ENCODE measurements around the gene PKIG.
A peak's percentile ranks its signal among the peaks of the same experiment; 100 is the strongest.
"Not testable (repeated sequence)": the region's sequence is repeated elsewhere in the genome, so short reads cannot be mapped to it uniquely, and the experiment has no call there.

Gene PKIG

DNA sequence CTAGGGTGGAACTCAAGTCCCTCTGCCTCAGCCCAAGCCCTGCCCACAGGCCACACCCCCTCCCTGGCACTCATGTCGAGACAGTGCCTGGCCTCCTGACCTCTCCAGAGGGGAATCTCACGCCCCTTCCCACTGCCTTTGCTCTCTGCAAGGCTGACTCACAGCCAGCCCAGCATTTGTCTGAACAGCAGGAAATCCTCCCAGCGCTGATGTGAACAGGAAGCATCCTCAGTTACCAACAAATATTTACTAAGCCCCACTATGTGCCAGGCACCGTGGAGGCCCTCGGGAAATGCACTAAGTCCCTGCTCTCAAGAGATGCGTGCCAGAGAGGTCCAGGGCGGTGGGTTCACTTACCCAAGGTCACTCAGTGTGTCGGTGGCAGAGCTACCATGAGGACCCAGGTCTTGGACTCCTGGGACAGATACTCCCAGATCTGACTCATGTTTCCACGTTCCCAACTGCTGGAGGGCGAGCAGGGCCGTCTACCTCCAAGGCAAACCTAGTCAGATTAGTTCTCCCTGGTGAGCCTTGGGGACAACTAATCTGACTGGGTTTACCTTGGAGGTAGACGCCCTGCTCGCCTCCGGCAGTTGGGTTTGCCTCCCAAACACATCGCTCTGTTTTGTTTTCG lies 61.3 kb downstream of the PKIG start:
- peak; percentile 73 to 75 for DNase-seq

DNA sequence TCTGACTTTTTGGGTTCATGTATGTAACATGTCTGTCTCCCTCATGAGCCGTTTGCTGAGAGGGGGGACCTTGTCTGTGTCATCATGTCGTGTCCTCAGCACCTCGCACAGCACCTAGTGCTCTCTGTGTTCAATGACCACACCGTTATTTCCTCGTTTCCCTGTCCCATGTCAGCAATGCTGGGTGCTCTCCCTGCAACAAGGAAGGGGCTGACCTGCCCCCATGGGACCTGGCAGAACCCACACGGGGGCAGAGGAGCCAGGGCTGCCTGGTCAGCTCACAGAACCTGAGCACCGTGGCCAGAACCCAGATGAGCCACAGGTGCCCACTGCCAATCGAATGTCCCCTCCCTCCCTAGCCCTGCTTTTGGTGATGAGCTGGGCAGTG lies 61.8 kb downstream of the PKIG start:
- no peak for DNase-seq

DNA sequence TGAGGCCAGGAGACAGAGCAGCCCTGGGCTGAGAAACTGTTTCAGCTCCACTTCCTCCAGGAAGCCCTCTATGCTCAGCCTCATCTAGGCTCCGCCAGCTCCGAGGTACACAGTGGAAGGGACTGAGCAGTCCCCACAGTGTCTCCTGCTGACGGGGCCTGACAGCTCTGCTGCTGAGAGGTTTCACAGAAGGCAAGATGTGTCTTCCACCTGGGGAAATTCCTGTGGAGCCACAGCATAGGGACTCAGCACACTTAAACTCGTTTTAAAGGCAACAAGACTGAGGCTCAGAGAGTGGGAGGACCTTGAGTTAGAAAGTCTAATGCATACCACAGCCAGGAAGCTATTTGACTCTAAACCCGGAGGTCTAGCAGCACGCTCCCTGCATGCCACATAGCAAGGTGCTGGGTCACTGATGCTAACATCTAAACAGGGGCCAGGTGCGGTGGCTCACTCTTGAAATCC lies 62.3 kb downstream of the PKIG start:
- peak; percentile 61 to 67 for DNase-seq

DNA sequence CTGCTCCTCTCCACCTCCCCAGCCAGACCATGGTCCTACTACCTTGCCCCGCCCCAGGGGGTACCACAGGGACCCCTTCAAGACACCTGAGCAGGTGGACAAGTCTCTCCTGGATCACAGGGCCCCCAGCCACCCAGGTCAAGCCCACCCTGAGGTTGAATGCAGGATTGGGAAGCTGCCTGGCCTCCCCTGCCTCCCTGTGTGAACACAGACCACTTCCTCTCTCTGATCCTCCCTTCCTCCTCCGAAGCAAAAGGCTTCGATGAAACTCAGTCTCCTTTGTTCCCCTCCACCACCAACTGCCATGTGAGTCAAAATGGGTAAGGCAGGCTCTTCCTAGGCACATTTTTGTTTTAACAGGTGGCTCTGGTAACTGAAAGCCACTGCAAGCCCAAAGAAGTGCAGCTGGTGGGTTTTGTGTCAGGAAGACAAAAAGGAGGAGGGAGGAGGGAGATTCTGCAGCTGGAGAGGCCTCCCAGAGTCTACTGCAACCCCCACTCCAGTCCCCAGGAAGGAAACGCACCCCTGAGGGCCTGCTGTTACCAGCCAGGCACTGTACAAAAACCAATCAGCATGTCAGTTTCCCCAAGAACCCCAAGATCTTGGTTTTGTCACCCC lies 63.8 kb downstream of the PKIG start:
- peak in 1 of 2 donors; percentile 40 for DNase-seq

DNA sequence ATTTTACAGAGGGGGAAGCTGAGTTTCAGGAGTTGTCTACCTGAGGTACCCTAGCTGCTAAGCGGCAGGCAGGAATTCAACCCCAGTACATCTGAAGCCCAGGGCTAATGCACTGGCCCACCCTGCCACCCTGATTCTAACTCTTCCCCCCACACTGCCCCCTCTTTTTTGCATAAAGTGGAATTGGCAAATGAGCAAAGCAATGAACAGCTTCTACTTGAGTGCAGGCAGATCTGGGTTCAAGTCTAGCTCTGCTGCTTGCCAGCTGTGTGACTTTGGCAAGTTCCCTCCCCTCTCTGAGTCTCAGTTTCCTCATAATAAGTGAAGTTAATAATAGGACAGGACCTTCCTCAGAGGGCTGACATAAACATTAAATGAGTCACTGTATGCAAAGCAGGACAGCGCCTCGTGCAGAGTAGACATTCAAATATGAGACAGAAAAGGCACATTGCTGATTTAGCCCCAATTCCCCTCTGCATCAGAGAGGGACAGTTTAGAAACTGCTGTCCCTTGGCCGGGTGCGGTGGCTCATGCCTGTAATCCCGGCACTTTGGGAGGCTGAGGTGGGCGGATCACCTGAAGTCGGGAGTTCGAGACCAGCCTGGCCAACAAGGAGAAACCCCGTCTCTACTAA lies 64.4 kb downstream of the PKIG start:
- peak in 1 of 2 donors; percentile 36 for DNase-seq

DNA sequence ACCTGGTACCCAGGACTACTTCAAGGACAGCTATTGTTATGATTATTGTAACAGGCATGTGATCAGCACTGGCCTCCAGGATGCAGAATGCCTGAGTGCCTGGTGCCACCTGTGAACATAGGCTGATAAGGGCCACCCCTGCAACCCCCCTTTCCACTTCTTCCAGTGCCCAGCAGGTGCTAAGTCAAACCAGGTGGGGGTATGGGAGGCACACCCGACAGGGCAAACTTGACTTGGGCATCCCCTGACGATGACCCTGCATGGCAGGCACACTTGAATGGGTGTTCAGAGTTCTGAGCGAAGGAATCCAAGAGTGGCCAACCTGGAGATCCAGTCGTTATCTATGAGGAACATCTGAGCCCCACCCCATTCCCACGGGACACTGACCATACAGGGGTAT lies 65.7 kb downstream of the PKIG start:
- DNase-seq, result no peak

DNA sequence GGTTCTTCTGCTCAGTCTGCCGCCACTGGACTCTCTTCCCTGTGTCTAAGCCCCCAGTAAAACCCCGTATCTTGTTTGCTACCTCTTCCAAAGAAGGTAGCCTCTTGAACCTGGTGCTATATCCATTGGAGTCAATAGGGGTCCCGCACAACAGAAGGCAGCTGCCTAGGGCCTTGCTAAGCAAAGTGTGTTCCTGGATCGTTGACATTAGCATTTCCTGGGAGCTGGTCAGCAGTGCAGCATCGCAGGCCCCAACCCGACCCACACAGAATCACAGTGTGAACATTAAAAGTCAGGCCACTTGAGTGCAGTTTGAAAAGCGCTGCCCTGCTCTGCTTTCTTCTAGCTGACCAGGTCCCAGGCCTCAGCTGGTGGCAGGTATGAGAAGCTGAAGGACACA lies 66.2 kb downstream of the PKIG start:
- DNase-seq, result no peak

DNA sequence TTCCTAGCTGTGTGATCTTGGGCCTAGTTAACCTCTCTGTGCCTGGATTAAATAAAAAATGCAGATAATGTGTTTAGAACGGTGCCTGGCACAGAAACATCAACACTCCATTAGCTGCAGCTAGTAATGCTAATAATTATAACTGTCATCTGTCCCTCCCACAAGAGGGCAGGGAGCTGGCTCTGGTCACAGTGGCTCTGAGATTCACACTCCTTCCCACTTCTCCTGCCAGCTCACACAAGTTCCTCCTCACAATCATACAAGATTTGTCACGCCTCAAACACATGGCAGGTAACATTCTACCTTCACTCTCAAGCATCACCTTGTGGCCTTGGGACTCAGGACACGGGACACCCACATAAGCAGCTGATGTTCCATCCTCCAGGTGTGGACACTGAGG lies 66.7 kb downstream of the PKIG start:
- no peak for DNase-seq

DNA sequence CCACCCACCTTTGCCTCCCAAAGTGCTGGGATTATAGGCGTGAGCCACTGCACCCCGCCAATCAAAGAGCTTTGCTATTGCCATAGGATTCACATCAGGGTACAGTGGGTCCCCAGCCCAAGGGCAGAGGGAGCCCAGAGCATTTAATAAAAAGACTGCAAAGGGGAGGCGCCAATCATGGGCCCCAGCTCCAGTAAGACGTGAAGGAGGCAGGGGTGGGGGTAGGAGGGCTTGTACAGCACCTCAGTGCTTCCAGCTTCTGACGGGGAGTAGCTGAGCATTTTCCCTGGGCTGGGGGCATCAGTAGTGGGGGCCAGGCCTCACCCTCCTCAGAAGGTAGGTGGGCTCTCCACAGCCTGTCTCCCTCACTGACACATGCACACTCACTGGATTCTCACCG lies 67.6 kb downstream of the PKIG start:
- no peak for DNase-seq

DNA sequence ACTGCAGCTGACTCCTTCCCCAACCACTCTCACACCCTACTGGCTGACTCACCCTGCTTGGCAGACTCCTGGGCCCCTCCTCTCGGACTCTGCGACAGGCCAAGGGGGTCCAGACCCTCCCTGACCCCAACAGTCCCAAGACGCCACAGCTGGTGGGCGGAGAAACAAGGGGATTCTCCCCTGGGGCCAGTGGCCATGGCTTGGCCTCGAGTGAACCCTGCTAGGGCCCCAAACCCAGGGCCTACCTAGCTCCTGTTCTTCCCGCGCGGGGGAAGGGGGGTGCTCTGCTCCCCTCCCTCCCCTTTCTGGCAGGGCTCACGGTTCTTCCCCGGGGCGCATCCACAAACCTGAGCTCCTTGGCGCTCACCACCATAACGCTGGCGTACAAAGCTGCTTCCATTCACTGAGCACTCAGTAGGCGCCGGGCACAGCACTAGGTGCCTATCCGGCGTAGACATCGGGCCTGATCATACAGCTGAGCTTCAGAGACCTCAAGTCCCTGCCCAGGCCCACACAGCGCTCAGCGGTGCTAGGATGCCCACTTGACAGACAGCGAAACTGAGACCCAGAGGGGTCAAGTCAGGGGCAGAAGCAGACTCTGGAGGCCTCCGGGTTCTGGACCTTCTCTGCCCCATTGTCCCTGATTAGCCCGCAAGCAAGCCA lies 68.5 kb downstream of the PKIG start:
- peak in 1 of 2 donors; percentile 32 for DNase-seq

DNA sequence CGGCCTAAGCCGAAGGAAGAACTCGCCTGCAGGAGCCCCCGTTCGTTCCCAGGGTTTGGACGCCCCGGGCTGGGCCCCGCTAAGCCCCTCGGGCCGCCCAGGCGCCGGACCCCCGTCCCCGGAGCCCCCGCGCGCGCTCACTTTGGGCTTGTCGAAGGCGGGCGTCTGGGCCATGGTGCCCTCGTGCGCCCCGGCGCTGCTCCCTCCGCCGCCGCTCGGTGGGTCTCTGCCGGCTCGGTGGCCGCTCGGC lies 69.0 kb downstream of the PKIG start:
- DNase-seq, result no peak

DNA sequence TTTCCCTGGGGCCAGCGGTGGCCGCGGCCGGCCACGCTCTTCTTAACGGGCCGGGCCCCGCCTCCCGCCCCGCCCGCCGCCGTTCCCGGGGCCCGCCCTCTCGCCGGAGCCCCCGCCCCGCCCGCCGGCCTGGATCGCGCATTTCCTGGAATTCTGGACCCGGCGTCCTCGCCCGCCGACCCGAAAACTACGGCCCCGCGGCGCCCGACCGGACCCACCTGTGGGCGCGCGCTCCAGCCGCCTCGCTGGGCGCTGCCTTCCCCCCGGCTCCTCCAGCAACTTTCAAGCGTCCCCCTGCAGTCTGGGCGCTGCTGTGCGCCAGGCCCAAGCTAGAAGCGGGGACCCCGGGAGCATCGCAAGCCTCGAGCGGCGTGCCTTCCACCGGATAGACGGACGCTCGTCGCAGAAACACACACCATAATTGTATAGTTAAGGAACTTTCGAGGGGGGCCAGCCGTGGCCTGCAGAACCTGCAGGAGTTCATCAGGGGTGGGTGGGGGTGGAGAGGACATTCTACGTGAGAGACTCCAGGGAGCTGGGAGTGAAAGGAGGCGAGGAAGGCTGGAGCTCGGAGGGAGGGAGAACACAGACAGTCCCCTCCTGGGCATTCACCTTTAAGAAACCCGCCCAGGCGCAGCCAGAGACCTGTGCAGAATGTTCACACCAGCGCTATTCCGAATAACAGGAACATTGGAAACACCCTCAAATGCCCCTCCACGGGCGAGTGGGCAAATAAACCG lies 69.5 kb downstream of the PKIG start, which contains the start of gene ADA:
Gene ADA (minus strand): TSS at position 16 of the 740 bp plus-strand sequence. CDS start 92 bp downstream, outside the sequence.
- peak; percentile 22 to 43 for DNase-seq

DNA sequence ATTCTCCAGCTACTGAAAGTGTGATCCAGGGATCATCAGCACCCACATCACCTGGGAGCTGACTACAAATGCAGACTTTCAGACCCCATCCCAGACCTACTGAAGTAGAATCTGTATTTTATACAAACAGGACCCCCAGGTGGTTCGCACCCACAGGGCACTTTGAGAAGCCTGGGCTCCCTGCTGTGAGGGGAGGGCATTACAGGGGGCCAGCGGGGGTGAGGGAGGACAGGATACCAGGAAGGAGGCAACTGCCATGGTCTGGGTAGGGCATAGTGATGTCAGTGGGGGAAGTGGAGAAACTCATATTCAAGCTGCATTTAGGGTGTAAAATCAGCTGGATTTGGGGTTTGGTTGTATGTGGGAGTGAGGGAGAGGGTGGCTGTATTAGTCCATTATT lies 71.2 kb downstream of the PKIG start:
- no peak for DNase-seq

DNA sequence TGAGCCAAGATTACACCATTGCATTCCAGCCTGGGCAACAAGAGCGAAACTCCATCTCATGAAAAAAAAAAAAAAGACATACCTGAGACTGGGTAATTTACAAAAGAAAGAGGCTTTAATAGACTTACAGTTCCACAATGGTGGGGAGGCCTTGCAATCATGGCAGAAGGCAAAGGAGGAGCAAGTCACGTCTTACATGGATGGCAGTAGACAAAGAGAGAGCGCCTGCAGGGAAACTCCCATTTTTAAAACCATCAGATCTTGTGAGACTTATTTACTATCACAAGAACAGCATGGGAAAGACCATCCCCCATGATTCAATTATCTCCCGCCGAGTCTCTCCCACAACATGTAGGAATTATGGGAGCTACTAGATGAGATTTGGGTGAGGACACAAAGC lies 71.8 kb downstream of the PKIG start:
- DNase-seq, result not testable (repeated sequence)

DNA sequence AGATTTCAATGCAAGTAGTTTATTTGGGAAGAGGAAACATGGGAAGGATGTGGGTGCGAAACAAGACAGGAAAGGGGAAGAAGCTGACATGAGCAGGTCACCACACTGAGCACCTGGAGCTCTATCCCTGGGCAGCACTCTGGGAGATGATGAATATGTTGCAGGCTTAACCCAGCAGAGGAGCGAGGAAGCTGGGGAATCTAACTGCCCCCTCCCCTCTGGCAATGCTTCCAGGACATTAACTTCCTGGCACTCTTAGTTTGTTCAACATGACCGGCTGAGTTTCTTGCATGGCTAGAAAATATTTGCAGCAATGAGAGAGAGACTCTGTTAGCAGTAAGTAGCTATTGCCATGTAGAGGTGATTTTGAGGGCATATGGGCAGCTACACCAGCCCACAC lies 74.1 kb downstream of the PKIG start:
- DNase-seq, result no peak

DNA sequence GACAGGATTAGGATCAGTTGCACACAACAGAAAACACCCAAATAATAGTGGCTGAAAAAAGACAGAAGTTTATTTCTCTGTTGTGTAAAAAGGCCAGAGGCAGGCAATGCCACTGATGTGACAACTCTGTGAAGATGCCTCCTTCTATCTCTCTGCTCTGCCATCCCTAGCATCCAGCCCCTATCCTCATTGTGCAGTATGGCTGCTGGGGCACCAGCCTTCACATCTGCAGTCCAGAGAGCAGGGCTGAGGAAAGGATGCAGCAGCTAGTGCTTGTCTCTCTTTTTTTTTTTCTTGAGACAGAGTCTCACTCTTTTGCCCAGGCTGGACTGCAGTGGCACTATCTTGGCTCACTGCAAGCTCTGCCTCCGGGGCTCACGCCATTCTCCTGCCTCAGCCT lies 75.5 kb downstream of the PKIG start:
- no peak for DNase-seq

DNA sequence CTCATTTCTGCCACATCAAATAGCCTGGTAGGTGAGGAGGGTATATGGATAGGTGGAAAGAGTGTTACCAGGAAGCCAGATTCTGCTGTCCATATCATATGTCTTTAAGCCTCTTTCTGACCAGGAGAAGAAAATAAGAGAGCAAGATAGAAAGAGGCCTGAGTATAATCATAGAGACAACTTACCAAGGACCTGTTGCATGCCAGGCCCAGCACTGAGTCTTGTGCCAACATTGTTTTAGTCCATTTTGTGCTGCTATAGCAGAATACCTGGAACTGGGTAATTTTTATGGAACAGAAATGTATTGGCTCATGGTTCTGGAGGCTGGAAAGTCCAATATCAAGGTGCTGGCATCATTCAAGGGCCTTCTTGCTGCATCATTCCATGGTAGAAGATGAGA lies 76.4 kb downstream of the PKIG start:
- DNase-seq, result no peak

DNA sequence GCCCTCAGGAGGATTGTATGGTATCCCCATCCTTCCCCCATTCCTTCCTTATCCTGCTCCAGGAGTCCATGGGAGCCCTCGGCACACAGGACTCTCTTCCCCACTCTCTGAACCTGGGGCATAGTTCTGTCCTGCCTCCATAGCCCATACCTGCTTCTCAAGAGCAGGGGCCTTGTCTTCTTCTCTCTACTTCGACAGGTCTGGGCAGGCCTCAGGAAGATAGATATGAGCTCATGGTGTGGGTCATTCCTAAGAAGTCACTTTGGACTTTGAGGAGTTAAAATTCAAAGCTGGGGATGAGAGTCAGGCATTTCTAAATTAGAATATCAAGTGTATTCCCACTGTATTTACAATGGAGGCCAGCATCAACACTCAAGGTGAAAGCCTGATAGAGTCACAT lies 77.6 kb downstream of the PKIG start:
- no peak for DNase-seq

DNA sequence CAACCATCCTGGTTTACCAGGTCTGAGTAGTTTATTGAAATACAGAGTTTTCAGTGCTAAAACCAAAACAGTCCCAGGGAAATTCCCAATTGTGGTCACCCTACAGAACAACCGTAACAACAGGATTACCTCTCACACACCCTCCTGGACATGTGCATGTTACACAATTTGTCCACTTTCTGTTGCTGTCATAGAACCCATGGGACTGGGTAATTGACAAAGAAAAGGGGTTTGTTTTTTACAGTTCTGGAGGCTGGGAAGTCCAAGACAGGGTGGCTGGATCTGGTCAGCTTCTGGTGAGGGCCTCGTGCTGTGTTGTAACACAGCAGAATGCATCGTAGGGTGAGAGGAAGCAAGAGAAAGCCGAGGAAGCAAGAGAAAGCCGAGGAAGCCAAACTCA lies 78.2 kb downstream of the PKIG start:
- DNase-seq, result no peak

DNA sequence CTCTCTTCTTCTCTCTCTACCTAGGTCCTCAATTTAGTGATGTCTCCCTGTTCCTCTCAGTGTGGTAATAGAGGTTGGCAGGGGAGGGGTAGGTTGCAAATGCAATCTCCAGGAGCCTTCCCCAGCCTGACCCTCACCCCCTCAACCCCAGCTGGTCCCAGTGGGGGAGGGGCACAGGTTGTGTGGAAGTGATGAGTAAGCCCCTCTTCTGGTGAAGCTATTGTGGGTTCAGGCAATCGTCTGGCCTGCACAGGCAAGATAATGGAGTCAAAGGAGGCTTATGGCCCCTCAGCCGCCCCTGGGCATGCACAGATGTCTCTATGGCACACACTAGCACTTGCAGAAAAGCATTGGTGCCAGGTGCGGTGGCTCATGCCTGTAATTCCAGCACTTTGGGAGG lies 79.9 kb downstream of the PKIG start:
- DNase-seq, result no peak

DNA sequence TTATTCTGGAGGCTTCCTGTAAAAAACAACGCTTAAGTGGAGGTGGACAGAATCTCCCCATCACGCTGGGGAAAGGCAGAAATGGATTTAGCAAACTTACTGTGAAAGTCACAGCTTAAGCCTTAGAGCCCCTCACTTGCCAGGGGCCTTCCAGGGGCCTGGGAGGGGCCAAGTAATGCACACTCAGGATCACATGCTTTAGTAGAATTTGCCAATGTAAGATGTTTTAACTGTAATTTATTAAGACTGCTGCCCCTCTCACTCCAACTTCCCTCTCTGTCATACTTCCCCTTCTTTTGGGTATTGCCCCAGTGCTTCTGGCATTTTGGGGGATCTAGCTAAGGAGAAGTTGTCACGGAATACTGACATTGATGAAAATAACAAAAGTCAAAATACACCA lies 81.8 kb downstream of the PKIG start:
- DNase-seq, result peak in 1 of 2 donors; percentile 45

DNA sequence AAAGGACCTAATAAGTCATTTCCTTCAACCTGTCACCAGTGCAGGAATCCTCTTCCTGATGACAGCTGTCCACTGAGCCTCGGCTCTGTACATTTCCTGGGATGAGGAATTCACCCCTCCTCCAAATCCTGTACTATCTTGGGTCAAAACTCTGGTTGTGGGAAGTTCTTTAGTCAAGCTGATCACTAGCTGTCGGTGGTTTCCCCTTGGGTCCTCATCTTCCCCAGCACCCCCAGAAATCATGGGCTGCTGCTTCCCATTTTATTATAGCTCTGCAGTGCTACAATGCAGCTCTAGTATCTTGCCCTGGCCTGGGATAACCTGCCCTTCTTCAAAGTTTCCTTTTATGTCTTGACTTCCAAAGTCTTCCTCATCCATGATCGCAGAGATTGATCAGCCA lies 83.7 kb downstream of the PKIG start:
- no peak for DNase-seq
